Measurements from ENCODE around the gene GABRB3.
"Not testable (repeated sequence)": the region's sequence is repeated elsewhere in the genome, so short reads cannot be mapped to it uniquely, and the experiment has no call there.

The GABRB3 gene

GRCh38 chr15:26731965-26732364 lies 40.9 kb downstream of the GABRB3 start:
- no peak for DNase-seq

DNA sequence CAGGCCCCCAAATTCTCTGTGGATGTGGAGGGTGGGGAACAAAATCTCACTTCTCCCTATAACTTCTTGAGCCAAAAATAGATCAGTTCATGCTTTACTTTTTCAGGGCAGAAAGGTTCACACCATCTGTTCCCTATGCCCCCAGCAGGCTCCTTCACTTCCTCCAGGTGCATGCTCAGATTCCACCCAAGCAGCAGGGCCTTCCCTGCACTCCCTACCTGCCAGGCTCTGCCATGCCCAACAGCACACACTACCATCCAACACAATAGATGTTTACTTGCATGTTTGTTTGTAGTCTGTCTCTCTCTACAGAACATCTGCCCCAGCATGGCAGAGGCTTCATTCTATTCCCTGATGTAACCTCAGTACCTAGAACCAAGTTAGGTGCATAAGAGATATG lies 43.3 kb downstream of the GABRB3 start:
- no peak for DNase-seq

- DNase-seq, result no peak
Measured at GRCh38 chr15:26729030-26729429, 43.8 kb downstream of the GABRB3 start.

- DNase-seq, result no peak
Measured at GRCh38 chr15:26724381-26725150, 48.3 kb downstream of the GABRB3 start.

GRCh38 chr15:26722621-26723160 lies 50.2 kb downstream of the GABRB3 start:
- DNase-seq, result no peak

- no peak for DNase-seq
Measured at GRCh38 chr15:26721232-26721967, 51.5 kb downstream of the GABRB3 start.

GRCh38 chr15:26720546-26720945 lies 52.3 kb downstream of the GABRB3 start:
- DNase-seq, result no peak

GRCh38 chr15:26719866-26720265 lies 53.0 kb downstream of the GABRB3 start:
- not testable (repeated sequence) for DNase-seq

DNA sequence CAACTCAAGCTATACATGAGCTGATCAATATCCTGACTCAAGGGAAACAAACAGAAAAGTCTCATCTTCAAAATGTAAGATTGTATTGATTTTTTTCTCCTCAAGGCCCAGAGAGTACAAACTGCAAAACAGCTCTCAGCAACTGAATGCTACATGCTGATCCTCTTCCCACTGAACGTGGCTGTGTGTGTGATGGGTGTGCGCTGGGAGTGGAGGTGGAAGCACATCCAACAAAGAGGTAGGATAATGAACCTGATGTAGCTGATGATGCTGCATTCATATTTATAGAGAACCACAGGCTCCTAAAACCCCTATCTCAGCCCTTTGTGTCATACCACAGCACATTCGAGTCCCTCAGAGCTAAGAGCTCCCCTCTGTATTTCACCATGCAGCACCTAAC lies 56.8 kb downstream of the GABRB3 start:
- DNase-seq, result no peak

DNA sequence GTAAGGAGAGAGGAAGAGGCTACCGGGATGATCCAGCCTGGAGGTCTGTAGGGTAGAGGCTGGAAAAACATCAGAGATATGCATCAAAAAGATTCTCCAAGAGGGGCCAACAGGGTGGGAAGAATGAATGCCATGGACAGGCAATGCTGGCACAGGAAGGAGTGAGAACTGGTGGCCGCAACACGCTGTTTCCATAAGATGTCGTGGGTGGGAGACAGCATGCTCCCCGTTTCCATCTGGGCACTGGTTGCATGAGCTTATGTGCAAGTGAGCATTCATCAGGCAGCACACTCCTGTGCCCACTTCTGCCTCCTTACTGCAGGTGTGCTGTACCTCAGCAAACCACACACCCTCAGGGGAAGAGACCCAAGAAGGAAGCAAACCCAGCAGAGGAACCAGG lies 59.4 kb downstream of the GABRB3 start:
- DNase-seq, result no peak

DNA sequence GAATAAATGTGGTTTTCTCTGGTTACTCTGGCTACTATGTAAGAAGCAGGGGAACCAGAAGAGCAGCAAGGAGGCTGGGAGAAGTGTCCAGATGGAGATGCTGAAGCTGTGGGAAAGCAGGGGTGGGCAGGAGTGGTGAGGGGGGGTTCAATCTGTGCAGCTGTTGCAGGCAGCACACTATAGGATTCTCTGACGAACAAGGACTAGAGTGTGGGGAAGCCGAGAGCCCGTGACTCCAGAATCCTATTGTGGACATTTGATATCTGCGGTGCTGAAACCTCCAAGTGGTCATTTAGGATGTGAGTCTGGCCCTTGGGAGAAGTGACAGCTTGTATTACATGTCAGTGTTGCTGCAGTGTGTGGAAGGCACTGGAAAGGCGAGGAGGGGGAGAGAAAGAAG lies 60.5 kb downstream of the GABRB3 start:
- DNase-seq, result no peak

GRCh38 chr15:26711445-26711844 lies 61.4 kb downstream of the GABRB3 start:
- no peak for DNase-seq

GRCh38 chr15:26702381-26702780 lies 70.5 kb downstream of the GABRB3 start:
- no peak for DNase-seq

DNA sequence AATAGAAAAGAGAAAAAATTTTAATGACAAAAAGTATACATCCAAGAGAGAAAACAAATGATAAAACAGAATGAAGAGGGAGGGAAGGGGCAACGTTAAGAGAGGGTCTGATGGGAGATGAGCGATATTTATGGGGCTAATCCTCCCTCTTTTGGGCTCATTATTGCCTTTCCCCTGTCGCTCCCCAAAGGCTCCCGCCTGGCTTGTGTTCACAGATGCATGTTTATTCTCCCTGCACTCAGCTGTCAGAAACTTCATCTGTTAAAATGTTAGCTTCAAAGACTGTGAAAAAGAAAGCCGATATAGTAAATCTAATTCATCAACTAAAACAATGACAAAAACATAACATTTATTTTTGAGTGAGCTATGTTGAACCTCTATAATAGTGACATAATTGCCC lies 74.3 kb downstream of the GABRB3 start:
- DNase-seq, result no peak

GRCh38 chr15:26697913-26698312 lies 75.0 kb downstream of the GABRB3 start:
- no peak for DNase-seq

- DNase-seq, result no peak
Measured at GRCh38 chr15:26691249-26691648, 81.6 kb downstream of the GABRB3 start.

DNA sequence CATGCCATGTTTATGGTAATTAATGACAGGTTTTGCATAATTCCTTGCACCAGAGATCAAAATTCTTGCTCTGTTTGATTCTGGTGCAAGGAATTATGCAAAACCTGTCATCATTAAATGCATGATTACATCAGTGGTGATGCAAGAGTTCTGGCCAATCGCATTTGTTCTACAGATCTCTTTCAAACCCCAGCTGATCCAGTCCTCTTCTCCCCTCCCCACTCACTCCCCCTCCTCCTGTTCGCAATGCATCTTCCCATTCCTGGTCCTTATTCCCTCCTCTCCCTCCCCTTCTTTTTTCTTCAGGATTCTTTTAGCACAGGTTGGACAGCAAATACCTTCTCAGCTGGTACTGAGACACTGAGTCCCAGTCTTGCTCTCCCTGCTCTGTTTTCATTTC lies 82.1 kb downstream of the GABRB3 start:
- no peak for DNase-seq

GRCh38 chr15:26689462-26689861 lies 83.4 kb downstream of the GABRB3 start:
- no peak for DNase-seq

DNA sequence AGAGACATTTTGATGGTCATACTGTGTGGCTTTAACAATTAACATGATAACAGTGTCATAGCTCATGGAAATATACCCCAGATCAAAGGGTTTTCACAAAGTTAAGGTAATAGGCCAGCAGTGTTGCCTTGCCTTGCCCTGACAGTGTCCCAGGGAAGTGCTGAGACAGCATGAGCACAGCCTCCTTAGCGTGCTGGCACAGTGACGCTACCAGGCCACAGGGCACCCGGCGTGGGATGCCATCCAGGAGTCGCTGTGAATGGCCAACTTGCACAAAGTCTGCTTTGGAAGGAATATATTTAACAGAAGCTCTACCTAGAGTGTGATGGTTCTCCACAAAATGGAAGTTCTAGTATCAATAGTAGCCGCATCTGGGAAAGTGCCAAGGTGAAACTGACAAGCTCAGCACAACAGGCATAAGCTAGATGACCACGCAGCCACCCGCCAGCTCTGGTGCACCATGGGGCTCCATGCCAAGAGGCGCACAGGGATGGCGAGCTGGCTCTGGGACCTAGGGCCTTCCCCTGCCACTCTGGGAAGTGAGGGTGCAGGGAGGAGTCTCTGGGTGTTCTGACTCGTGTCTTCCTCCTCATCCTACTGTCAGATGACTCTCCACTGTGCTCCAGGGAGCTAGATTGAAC lies 86.2 kb downstream of the GABRB3 start:
- no peak for DNase-seq

DNA sequence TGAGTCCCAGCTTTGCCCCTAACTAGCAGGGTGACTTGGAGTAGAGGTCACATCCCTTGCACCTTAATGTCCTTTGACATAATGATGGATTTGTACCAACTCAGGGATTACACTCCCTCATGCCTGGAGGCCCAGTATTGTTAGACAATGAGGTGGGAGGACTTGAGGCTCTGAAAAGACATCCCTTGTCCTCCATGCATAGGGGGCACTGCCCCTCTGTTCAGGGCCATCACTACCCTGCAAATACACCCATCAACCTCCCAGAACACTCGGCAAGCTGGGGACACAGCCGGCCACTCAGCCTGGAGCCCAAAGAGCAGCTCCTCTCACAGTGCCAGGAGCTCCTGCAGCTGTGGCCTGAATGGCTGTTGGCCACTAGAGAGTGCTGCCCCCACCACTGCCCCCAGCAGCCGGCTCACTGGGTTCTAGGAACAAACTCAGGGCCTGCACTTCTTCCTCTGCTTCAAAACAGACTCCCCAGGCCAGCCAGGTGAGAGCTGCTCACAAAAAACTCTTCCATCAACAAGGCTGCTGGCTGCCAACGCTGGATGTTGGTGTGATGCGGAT lies 90.2 kb downstream of the GABRB3 start:
- no peak for DNase-seq

DNA sequence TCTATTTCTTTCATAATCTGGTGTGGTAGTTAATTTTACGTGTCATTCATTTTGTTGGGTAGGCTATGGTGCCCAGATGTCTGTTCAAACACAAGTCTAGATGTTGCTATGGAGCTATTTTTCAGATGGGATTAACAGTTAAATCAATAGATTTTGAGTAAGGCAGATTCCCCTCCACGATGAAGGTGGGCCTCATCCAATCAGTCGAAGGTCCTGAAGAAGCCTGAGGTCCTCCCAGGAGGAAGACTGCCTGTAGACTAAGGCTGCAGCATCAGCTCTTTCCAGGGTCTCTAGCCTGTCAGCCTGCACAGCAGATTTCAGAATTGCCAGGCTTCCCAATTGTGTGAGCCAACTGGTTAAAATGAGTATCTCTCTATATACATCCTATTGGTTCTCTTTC lies 92.9 kb downstream of the GABRB3 start:
- DNase-seq, result no peak

DNA sequence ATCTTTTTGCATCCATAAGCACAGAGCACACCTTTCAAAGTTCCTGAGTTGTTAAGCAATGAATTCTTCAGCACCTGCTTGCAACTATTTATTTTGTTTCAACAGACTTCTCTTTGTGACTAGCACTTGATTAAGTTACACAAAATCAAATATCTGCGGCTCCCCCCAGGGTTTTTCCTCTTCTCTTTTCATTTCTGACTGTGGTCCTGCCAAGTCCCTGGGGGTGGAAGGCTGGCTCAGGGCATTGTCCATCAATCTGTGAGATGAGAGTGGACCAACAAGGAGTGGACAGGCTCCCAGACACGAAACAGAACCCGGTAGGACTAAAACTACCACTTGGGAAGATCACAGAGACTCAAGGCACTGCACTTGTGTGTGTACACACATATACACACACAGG lies 96.8 kb downstream of the GABRB3 start:
- no peak for DNase-seq

- DNase-seq, result no peak
Measured at GRCh38 chr15:26674467-26674866, 98.4 kb downstream of the GABRB3 start.

All from stimulated activated CD4-positive, alpha-beta T cell treated with anti-CD3 and anti-CD28 coated beads, Interleukin-4, amount 100 ng/mL, for 24 hours (primary cell).